C4-2B (cell line): Measurements from ENCODE around the gene SPTBN4.
A peak's percentile ranks its signal among the peaks of the same experiment; 100 is the strongest.

Experiments used
- H3K27ac ChIP-seq: fragments of 450-650 bp; 2 replicates; pipeline ENCODE4 v1.5.1; 2017
- CTCF ChIP-seq: fragments of 450-650 bp; conservative IDR thresholded peaks from 2 replicates; pipeline ENCODE4 v1.5.1; 2017; ENCODE audit warnings: mild to moderate bottlenecking
- ZFX ChIP-seq: fragments of 450-650 bp; IDR thresholded peaks from 2 replicates; pipeline ENCODE4 v1.6.1; 2017

The SPTBN4 gene

GRCh38 chr19:40453151-40453735, 13.6 kb upstream of the SPTBN4 start:
- no peak for TF ChIP-seq CTCF
- no peak for TF ChIP-seq ZFX
- peak overlapping the region; percentile 36 for H3K27ac ChIP-seq

DNA sequence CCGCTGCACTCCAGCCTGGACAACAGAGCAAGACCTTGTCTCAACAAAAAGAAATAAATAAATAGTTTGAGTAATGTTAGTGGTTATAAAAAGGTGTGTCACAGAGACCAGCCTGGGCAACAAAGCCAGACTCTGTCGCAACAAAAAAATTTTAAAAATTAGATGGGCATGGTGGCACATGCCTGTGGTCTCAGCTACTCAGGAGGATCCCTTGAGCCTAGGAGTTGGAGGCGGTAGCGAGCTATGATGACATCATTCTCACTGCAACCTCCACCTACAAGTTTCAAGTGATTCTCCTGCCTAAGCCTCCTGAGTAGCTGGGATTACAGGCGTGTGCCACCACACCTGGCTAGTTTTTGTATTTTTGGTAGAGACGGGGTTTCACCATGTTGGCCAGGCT, 12.9 kb upstream of the SPTBN4 start:
- peak overlapping the region; percentile 36 for H3K27ac ChIP-seq

DNA sequence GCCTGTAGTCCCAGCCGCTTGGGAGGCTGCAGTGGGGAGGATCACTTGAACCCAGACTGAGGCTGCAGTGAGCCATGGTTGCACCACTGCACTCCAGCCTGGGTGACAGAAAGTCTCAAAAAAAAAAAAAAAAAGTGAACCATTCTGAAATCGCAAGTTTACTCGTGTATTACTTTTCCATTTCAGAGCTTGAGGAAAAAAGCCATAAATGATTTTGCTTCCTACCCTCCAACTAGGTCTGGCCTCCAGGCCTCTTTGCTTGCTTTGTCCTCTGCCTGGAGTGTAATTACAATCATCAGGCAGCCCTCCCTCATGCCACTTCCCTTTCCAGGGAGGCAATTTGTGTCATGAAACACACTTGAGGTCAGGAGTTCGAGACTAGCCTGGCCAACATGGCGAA, 9.8 kb upstream of the SPTBN4 start:
- H3K27ac ChIP-seq = no peak overlapping the region
- TF ChIP-seq ZFX (no peak), CTCF (no peak)

GRCh38 chr19:40457953-40458596, 8.7 kb upstream of the SPTBN4 start:
- no peak overlapping the region for H3K27ac ChIP-seq
- TF ChIP-seq CTCF = no peak
- no peak for TF ChIP-seq ZFX

- no peak for TF ChIP-seq ZFX
- TF ChIP-seq CTCF = no peak
- H3K27ac ChIP-seq = no peak overlapping the region
Observed at GRCh38 chr19:40458597-40458974, 8.2 kb upstream of the SPTBN4 start.

DNA sequence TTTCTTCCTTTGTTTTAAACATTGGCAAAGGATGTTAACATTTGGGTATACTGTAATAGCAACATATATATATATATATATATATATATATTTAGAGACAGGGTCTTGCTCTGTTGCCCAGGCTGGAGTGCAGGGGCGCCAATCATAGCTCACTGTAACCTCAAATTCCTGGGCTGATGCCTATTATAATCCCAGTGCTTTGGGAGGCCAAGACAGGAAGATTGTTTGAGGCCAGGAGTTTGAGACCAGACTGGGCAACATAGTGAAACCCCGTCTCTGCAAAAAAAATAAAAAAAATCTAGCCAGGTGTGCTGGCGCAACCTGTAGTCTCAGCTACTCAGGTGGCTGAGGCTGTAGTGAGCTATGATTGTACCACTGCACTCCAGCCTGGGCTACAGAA, 6.6 kb upstream of the SPTBN4 start:
- no peak for TF ChIP-seq ZFX
- TF ChIP-seq CTCF = no peak
- H3K27ac ChIP-seq = no peak overlapping the region

DNA sequence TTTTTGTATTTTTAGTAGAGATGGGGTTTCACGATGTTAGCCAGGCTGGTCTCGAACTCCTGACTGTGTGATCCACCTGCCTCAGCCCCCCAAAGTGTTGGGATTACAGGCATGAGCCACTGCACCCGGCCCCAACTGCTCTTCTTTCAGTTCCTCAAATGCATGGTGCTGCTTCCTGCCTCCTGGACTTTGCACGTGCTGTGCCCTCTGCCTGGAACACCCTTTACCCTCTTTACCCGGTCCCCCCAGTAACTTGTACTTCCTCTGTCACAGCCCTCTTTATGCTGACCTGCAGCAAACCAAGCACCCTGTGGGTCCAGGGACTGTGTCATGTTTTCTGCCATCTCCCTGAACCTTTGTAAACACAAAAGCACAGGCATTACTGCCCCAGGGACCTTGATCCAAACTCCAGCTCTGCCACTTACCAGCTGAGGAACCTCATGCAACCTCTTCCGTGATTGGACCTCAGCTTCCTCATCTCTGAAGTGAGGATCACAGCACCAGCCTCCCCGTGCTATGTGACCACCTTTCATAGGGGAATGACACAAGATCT, 5.1 kb upstream of the SPTBN4 start:
- H3K27ac ChIP-seq = peak overlapping the region; percentile 90

DNA sequence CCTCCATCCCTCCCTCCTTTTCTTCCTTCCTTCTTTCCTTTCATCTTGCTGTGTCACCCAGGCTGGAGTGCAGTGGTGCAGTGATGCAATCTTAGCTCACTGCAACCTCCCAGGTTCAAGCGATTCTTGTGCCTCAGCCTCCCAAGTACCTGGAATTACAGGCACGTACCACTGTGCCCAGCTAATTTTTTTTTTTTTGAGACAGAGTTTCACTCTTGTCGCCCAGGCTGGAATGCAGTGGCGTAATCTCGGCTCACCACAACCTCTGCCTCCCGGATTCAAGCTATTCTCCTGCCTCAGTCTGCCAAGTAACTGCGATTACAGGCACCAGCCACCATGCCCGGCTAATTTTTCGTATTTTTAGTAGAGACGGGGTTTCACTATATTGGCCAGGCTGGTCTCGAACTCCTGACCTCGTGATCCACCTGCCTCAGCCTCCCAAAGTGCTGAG, 3.2 kb upstream of the SPTBN4 start:
- H3K27ac ChIP-seq = peak overlapping the region; percentile 90

More for the DNA sequence above, 5.1 kb upstream of the SPTBN4 start:
- TF ChIP-seq ZFX (no peak), CTCF (no peak)
